Transverse colon (tissue), 4 donors: ENCODE results near the gene MAIP1.

Experiments
- EP300 ChIP-seq: sonication (generic); formaldehyde crosslinking; IDR thresholded peaks from one replicate; pipeline ENCODE4 v1.6.1; 2017; ENCODE audit warnings: antibody characterized with exemption, low read depth
- POLR2AphosphoS5 ChIP-seq, 3 donors: sonication (generic); formaldehyde crosslinking; IDR thresholded peaks; one replicate each; pipeline ENCODE4 v1.6.1; 2016; ENCODE audit warnings: antibody characterized with exemption in 3 of 3
- TF ChIP-seq, protein P1 (sequence below), 5 experiments: fragments of 200-600 bp in 3 of 5; fragments of 450-650 bp in 2 of 5; sonication (generic) in 3 of 5; IDR thresholded peaks; 1 replicate in 2 of 5; 2 replicates in 3 of 5; pipeline ENCODE4 v1.5.1; 2016 to 2017; ENCODE audit warnings: antibody characterized with exemption in 5 of 5, inconsistent platforms in 3 of 5, mild to moderate bottlenecking in 2 of 5, moderate library complexity in 1 of 5

DNA sequence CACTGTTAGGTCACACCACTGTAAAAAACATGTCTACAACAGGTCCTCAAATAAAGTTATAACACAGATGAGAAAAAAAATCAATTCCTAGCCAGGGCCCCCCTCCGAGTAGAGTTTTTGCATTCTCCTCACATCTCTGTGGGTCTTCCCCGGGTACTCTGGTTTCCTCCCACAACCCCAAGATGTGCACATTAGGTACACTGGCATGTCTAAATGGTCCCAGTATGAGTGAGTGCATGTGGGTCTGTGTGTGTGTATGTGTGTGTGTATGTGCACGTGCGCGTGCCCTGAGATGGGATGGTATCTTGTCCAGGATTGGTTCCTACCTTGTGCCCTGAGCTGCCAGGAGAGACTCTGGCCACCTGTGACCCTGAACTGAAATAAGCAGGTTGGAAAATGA, 5.0 kb upstream of the MAIP1 start:
- TF ChIP-seq, protein P1, sequence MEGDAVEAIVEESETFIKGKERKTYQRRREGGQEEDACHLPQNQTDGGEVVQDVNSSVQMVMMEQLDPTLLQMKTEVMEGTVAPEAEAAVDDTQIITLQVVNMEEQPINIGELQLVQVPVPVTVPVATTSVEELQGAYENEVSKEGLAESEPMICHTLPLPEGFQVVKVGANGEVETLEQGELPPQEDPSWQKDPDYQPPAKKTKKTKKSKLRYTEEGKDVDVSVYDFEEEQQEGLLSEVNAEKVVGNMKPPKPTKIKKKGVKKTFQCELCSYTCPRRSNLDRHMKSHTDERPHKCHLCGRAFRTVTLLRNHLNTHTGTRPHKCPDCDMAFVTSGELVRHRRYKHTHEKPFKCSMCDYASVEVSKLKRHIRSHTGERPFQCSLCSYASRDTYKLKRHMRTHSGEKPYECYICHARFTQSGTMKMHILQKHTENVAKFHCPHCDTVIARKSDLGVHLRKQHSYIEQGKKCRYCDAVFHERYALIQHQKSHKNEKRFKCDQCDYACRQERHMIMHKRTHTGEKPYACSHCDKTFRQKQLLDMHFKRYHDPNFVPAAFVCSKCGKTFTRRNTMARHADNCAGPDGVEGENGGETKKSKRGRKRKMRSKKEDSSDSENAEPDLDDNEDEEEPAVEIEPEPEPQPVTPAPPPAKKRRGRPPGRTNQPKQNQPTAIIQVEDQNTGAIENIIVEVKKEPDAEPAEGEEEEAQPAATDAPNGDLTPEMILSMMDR (IDR thresholded peaks at IDR 0.05), result no peak
- TF ChIP-seq EP300 (no peak), POLR2AphosphoS5 (IDR thresholded peaks at IDR 0.05) (no peak)
